Rectal smooth muscle tissue (tissue), 1 donor: ENCODE measurements around the gene FN3K.
"Not testable (repeated sequence)": the region's sequence is repeated elsewhere in the genome, so short reads cannot be mapped to it uniquely, and the experiment has no call there.

ENCODE experiments used
- H3K27ac ChIP-seq: one replicate; pipeline ENCODE4 v1.7.0; 2013; ENCODE audit warnings: low read depth, low read length, inconsistent platforms
- H3K27me3 ChIP-seq: one replicate; pipeline ENCODE4 v1.7.0; 2013; ENCODE audit warnings: low read length; ENCODE audit not compliant: control insufficient read depth, insufficient read depth
- H3K36me3 ChIP-seq: one replicate; pipeline ENCODE4 v1.7.0; 2013; ENCODE audit warnings: low read length; ENCODE audit not compliant: control insufficient read depth, insufficient read depth
- H3K4me1 ChIP-seq: one replicate; pipeline ENCODE4 v1.7.0; 2013; ENCODE audit warnings: low read length; ENCODE audit not compliant: control insufficient read depth, insufficient read depth
- H3K4me3 ChIP-seq: one replicate; pipeline ENCODE4 v1.7.0; 2013; ENCODE audit warnings: low read length
- H3K9ac ChIP-seq: one replicate; pipeline ENCODE4 v1.7.0; 2013; ENCODE audit warnings: low read length

Gene FN3K

DNA sequence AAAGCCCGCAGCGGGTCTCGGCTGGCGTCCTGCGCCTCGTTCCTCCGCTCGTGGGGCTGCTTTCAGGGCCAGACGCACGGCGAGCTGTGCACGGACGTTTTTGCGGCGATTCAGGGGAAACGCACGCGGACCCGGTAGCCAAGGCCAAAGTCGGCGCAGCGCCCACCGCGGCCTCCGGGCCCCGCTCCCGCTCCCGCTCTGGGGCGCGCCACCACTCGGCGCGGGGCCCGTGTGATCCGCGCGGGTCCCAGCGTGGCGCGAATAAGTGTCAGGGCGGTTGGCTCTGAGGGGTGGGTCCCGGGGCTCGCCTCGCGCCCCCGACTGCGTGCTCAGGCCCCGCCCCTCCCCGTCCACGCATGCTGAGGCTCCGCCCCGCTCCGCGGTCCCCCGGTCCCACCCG lies 15.8 kb downstream of the FN3K start:
- Histone ChIP-seq H3K27me3 (no peaks in the 10 kb centered on the region), H3K4me3 (peak overlapping the region; percentile 66), H3K27ac (peak overlapping the region; percentile 58), H3K4me1 (peaks cover 7% of the 10 kb centered on the region), H3K9ac (no peak overlapping the region), H3K36me3 (no peaks in the 10 kb centered on the region)

DNA sequence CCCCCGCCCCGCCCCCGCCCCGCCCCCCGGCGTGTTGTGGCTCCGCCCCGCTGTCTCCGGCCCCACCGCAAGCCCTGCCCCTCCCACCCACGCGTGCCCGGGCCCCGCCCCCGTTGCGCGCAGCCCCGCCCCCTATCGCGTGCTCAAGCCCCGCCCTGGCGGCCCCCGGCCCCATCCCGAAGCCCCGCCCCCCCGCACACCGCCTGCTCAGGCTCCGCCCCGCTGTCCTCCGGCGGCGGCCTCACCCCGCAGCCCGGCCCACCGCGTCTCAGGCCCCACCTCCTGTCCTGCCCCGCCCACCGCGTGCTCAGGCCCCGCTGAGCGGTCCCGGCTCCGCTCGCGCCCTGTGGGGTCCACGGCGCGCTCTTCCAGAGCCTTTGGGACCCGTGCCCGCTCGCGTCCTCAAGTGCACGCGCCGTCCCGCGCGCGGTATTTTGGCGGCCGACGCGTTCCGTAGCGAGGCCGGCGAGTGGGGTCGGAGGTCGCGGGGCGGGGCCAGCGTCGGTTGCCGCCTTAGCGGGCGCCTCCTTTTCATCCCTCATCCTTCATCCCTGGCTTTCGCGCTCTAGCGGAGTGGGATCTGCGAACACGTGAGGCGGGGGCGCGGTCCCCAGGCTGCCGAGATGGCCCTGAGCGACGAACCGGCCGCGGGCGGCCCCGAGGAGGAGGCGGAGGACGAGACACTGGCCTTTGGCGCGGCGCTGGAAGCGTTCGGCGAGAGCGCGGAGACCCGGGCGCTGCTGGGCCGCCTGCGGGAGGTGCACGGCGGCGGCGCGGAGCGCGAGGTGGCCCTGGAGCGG lies 16.4 kb downstream of the FN3K start, which contains the start of gene TBCD:
TSS of gene TBCD (plus strand) at position 495 of the 800 bp plus-strand sequence. CDS start at position 624, 129 bp downstream.
- Histone ChIP-seq H3K36me3 (no peaks in the 10 kb centered on the region), H3K4me1 (peaks cover 7% of the 10 kb centered on the region), H3K9ac (peak within 1 kb of the TSS; percentile 1), H3K27ac (peak within 1 kb of the TSS; percentile 91), H3K27me3 (no peaks in the 10 kb centered on the region), H3K4me3 (peak within 1 kb of the TSS; percentile 90)

DNA sequence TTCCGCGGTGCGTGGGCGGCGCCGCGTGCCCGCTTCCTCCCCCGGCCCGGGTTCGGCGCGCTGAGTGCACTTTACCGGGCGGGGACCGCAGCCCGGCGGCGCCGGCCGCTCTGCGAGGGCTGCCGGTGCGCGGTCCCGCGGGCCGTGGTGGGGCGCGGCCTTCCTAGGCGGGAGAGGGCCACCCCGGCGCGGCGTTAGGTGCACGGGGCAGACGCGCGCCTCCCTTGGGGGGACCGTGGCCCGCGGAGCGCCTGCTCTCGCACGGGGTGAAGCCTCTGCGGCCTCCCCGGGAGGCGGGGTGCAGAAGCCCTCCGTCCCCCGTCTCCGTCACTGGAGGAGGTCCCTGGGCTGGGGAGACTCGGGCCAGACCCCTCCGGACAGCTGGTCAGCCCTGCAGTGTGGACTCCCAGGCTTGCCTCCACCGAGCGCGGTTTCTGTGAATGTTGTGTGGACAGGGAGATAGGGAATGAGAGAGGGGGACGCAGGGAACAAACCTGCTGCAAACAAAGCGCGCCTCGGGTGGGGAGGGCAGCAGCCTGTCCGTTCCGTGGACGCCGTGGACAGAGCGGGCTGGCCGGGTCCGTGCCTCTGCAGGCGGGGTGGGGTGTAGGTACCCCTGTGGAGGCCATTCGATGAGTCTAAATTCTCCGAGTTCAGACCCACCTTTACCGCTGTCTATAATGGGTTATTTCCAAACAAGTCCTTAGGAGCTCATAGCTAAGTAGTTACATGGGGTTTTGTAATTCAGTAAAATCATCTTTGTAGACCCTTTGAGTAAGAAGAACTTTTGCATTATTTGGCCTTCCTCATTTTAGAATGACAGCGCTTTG lies 17.2 kb downstream of the FN3K start:
- H3K27ac ChIP-seq = peak overlapping the region; percentile 91
- peak overlapping the region; percentile 90 for H3K4me3 ChIP-seq
- H3K4me1 ChIP-seq = peaks cover 7% of the 10 kb centered on the region
- peak overlapping the region; percentile 1 for H3K9ac ChIP-seq
- H3K27me3 ChIP-seq = no peaks in the 10 kb centered on the region
- H3K36me3 ChIP-seq = no peaks in the 10 kb centered on the region

DNA sequence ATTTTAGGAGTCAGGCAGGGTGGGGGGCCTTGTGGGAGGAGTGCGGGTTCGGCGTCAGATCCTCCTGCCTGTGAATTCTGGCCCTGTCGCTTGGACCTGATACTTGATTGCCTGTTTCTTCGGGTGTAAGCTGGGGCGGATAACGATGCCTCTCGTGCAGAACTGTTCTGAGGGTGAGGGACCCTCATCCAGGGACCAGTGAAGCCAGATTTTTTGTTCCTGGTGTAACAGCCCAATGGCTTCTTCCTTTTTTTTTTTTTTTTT lies 17.7 kb downstream of the FN3K start:
- Histone ChIP-seq H3K36me3 (no peaks in the 10 kb centered on the region), H3K9ac (no peak overlapping the region), H3K4me1 (peaks cover 7% of the 10 kb centered on the region), H3K4me3 (peak overlapping the region; percentile 37), H3K27ac (no peak overlapping the region), H3K27me3 (no peaks in the 10 kb centered on the region)

DNA sequence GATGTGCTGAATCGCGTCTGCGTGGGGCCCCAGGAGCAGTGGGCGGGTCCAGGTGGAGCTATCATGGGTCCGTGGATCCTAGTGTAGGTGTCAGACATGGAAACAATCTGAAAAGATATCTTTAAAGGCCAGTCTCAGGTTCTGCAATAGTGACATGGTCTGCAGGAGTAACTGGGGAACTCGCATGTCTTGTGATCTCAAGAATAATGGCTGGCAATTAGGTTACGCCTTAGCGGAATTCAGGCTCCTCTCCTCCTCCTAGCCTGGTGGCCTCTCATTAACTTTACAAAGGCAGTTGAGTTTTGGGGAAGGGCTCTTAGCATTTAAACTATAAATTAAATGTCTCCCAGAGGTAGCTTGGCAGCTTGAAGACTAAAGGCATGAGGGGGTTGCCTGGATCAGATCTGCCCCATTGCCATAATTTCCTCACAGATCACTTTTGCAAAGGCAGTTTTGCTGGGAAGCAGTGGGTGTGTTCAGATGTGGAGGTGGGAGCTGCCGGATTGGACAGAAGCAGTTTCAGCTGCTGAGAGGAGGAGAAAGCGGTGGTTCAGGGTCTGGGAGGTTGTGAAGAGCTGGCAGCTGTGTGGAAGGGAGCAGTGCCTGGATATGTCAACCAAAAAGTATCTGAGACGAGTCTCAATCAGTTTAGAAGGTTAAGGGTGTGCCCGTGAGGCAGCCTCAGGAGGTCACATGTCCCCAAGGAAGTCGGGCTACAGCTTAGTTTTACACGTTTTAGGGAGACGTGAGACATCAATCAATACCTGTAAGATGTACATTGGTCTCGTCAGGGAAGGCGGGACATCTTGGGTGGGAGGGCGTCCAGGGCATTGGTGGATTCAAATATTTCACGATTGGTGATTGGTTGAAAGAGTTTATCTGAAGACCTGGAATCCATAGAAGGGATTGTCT lies 19.1 kb downstream of the FN3K start:
- Histone ChIP-seq H3K27ac (no peak overlapping the region), H3K4me3 (no peak overlapping the region), H3K9ac (no peak overlapping the region), H3K4me1 (peaks cover 7% of the 10 kb centered on the region), H3K36me3 (no peaks in the 10 kb centered on the region), H3K27me3 (no peaks in the 10 kb centered on the region)

DNA sequence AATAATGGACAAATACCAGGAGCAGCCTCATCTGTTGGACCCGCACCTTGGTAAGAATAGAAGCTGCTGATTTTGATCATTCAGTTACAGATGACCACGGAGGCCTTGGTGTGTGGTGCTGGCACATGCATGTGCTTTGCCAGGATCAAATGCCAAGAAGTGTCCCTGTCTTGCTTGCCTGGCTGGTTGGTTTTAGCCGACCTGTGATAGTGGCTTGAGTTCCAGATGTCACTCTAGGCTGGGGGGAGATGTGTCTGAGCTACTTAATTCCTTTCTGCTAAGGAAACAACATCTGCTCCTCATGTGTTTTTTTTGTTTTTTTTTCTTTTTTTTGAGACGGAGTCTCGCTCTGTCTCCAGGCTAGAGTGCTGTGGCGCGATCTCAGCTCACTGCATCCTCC lies 20.8 kb downstream of the FN3K start:
- no peaks in the 10 kb centered on the region for H3K27me3 ChIP-seq
- H3K4me1 ChIP-seq = peaks cover 7% of the 10 kb centered on the region
- H3K36me3 ChIP-seq = no peaks in the 10 kb centered on the region
- no peak overlapping the region for H3K27ac ChIP-seq
- no peak overlapping the region for H3K4me3 ChIP-seq
- no peak overlapping the region for H3K9ac ChIP-seq

DNA sequence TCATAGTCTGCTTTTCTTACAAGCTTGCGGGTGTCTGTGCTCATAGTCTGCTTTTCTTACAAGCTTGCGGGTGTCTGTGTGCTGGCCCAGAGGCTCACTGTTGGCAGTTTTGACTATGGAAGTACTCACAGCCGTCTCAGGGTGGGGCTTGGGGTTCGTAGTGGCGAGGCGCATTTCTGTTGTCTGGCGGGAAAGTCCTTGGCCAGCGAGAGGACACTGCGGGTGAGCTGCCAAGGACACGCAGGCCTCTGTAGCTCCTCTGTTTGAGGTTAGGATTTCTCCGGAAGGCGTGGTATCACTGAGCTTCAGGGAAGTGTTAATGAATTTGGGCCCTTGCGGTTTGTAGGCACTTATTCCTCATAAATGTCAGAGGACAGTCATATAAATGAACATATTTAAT lies 30.0 kb downstream of the FN3K start:
- Histone ChIP-seq H3K27me3 (no peaks in the 10 kb centered on the region), H3K4me3 (no peak overlapping the region), H3K36me3 (peaks cover 12% of the 10 kb centered on the region), H3K9ac (no peak overlapping the region), H3K4me1 (no peaks in the 10 kb centered on the region), H3K27ac (no peak overlapping the region)

DNA sequence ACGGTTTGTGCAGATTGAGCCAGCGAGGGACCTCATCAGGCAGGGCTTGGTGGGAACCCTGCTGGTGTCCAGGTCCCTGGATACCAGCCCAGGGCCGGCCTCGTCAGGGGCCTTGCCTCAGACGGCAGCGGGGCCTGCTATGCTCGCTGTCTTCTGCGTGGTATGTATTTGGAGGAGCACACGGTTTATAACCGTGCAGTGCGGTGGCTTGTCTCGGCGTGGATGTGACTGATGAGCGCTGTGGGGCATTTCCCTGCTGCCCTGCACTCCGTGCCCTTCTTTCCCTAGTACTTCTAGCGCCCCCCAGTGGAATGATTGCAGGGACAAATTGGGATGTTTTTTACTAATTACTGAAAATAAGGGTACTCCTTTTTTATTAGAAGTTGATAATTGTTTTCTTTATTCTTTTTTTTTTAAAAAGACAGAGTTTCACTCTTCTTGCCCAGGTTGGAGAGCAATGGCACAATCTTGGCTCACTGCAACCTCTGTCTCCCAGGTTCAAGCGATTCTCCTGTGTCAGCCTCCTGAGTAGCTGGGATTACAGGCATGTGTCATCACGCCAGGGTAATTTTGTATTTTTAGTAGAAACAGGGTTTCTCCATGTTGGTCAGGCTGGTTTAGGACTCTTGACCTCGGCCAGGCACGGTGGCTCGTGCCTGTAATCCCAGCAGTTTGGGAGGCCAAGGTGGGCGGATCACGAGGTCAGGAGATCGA lies 31.8 kb downstream of the FN3K start:
- no peak overlapping the region for H3K9ac ChIP-seq
- no peaks in the 10 kb centered on the region for H3K4me1 ChIP-seq
- no peak overlapping the region for H3K4me3 ChIP-seq
- no peaks in the 10 kb centered on the region for H3K27me3 ChIP-seq
- no peak overlapping the region for H3K27ac ChIP-seq
- peaks cover 13% of the 10 kb centered on the region for H3K36me3 ChIP-seq

DNA sequence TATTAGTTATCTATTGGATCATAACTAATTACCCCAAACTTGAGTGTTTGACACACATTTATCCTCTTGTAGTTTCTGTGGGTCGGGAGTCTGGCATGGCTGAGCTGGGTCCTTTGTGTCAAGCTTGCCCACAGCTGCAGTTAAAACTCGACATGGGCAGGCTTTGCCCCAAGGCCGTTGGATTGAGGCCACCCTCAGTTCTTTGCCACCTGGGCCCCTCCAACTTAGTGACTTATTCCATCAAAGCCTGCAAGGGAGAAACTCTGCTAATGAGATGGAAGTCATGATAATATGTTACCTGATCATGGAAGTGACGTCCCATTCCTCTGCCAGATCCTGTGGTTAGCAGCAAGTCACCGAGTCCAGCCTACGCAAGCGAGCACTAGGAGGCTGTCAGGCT lies 33.6 kb downstream of the FN3K start:
- no peak overlapping the region for H3K9ac ChIP-seq
- no peaks in the 10 kb centered on the region for H3K4me1 ChIP-seq
- no peak overlapping the region for H3K27ac ChIP-seq
- no peaks in the 10 kb centered on the region for H3K27me3 ChIP-seq
- H3K36me3 ChIP-seq = peaks cover 18% of the 10 kb centered on the region
- H3K4me3 ChIP-seq = no peak overlapping the region

DNA sequence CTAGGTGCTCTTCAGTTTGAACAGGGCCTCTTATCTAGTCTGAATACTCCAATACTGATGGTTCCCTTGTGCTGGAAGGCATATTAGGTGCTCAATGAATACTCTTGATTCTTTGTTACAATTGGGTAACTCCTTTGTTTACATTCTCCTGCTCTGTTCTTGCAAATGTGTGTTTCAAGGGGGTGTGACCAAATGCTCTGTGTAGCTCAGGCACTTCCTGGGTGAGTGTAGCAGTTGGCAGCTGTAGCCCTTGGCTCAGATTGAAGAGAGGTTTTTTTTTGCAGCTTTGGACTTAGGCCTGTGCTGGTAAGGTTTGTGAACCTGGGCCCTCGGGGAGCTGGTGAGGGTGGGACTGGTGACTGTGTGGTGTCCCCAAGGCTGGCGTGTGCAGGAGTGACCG lies 36.6 kb downstream of the FN3K start:
- Histone ChIP-seq H3K36me3 (peaks cover 17% of the 10 kb centered on the region), H3K4me3 (no peak overlapping the region), H3K27me3 (no peaks in the 10 kb centered on the region), H3K4me1 (no peaks in the 10 kb centered on the region), H3K27ac (no peak overlapping the region), H3K9ac (no peak overlapping the region)

DNA sequence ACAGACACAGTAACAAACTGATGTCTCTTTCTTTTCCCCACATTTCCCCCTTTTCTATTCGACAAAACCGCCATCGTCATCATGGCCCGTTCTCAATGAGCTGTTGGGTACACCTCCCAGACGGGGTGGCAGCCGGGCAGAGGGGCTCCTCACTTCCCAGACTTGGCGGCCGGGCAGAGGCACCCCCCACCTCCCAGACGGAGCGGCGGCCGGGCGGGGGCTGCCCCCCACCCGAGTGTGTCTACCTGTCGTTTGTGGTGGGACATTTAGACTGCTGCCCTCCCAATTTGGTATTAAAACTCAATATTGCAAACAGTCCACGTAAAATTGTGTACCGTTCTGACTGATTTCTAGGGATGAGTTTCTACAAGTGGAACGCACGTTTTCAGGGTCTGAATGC lies 39.0 kb downstream of the FN3K start:
- not testable (repeated sequence) for H3K36me3 ChIP-seq, H3K27ac ChIP-seq, H3K4me1 ChIP-seq, H3K27me3 ChIP-seq, H3K9ac ChIP-seq
- H3K4me3 ChIP-seq = peak overlapping the region; percentile 10
